ENCODE data around the gene NPTN. TPM values are rescaled to one million over a fixed set of nuclear protein-coding genes. Genes with fewer than 3 reads are reported as not detected.
"Not testable (repeated sequence)": the region's sequence is repeated elsewhere in the genome, so short reads cannot be mapped to it uniquely, and the experiment has no call there.

Gene NPTN
- total RNA-seq, 1 donor from 2014 or later = 147 TPM

DNA sequence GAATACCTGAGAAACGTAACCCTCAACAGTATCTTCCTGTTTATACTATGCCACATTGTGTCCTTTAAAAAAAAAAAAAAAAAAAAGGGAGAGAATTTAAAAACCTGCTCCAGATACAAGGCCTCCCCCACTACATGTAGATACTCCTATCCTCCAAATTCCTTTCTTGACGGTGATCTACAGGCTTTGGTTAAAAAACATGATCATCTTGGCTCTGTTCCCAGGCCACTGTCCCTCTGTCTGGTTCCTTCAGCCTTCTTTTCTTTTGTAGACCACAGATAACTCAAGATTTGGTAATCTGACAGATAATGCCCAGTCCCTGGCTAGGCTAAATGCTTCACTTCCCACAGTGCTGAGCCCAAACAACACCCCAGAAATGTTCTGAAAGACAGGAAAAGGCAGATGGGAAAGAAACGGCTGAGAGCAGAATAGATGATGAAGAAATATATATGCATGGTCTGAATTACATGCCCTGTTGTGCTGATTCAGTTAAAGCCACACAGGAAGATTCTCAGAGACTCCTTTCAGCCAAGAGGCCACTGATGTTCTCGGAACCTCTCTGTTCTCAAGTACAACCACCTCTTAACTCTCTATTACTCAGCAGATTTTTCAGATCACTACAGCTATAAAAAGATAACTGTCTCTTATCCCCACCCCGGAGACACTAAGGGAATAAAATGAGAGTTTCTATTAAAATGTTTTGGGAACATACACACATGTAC is 48.3 kb downstream of the NPTN start:
- intact Hi-C loops (cut with DNase I) = no loop called here
- Histone ChIP-seq H3K4me1 (no peaks in the 10 kb centered on the region), H3K27ac (no peak overlapping the region), H3K9me3 (no peaks in the 10 kb centered on the region), H3K4me3 (no peak overlapping the region), H3K27me3 (no peaks in the 10 kb centered on the region), H3K36me3 (peaks cover 76 to 92% of the 10 kb centered on the region in 2 donors)
- TF ChIP-seq, protein P1, sequence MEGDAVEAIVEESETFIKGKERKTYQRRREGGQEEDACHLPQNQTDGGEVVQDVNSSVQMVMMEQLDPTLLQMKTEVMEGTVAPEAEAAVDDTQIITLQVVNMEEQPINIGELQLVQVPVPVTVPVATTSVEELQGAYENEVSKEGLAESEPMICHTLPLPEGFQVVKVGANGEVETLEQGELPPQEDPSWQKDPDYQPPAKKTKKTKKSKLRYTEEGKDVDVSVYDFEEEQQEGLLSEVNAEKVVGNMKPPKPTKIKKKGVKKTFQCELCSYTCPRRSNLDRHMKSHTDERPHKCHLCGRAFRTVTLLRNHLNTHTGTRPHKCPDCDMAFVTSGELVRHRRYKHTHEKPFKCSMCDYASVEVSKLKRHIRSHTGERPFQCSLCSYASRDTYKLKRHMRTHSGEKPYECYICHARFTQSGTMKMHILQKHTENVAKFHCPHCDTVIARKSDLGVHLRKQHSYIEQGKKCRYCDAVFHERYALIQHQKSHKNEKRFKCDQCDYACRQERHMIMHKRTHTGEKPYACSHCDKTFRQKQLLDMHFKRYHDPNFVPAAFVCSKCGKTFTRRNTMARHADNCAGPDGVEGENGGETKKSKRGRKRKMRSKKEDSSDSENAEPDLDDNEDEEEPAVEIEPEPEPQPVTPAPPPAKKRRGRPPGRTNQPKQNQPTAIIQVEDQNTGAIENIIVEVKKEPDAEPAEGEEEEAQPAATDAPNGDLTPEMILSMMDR (IDR thresholded peaks at IDR 0.05) = no peak
- no peak for DNase-seq (ENCODE audit: low spot score in 2 of 2)

DNA sequence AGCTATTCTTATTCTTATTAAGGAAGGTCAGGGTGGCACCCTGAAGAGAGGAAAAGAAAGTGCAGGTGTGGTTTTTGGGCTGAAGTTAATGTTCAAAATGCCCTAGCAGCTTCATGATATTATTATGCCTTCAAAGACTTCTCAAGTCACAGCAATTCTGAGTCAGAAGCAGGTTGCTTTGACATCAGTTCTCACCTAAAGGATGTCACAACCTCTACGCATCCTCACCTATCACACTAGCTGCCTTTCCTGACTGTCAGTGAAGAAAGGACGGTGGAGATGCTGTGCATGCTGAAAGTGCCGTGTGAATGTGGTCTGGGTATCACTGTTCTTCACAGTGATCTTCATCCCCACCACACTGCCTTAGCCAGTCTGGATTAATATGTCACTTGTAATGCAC is 49.6 kb downstream of the NPTN start:
- no peaks in the 10 kb centered on the region for H3K4me1 ChIP-seq
- H3K4me3 ChIP-seq = no peak overlapping the region
- no peaks in the 10 kb centered on the region for H3K9me3 ChIP-seq
- TF ChIP-seq, protein P1 (IDR thresholded peaks at IDR 0.05) = no peak
- DNase-seq (ENCODE audit: low spot score in 2 of 2) = no peak
- H3K27me3 ChIP-seq = no peaks in the 10 kb centered on the region
- H3K36me3 ChIP-seq = peaks cover 70 to 87% of the 10 kb centered on the region in 2 donors
- H3K27ac ChIP-seq = no peak overlapping the region
- intact Hi-C loops (cut with DNase I) = no loop called here

DNA sequence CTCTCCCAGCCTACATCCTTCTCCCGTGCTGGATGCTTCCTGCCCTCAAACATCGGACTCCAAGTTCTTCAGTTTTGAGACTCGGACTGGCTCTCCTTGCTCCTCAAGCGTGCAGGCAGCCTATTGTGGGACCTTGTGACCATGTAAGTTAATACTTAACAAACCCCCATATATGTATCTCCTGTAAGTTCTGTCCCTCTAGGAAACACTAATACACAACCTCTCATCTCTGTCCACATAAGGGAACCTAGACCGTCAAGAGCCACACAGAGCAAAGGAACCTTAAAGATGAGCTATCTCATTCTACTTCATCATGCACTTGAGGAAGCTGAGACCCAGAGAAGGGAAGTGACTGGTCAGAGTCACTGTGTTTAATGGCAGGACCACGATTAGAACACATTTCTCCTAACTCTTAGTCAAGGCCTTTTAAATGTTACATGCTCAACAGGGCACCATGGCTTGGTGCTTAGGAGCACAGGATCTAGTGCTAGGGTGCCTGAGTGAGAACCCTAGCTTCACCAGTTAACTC is 50.3 kb downstream of the NPTN start:
- no peaks in the 10 kb centered on the region for H3K4me1 ChIP-seq
- no peaks in the 10 kb centered on the region for H3K27me3 ChIP-seq
- no peak for DNase-seq (ENCODE audit: low spot score in 2 of 2)
- no peak overlapping the region for H3K27ac ChIP-seq
- intact Hi-C loops (cut with DNase I) = no loop called here
- peaks cover 70 to 87% of the 10 kb centered on the region in 2 donors for H3K36me3 ChIP-seq
- H3K4me3 ChIP-seq = no peak overlapping the region
- TF ChIP-seq, protein P1 (IDR thresholded peaks at IDR 0.05) = no peak
- no peaks in the 10 kb centered on the region for H3K9me3 ChIP-seq

DNA sequence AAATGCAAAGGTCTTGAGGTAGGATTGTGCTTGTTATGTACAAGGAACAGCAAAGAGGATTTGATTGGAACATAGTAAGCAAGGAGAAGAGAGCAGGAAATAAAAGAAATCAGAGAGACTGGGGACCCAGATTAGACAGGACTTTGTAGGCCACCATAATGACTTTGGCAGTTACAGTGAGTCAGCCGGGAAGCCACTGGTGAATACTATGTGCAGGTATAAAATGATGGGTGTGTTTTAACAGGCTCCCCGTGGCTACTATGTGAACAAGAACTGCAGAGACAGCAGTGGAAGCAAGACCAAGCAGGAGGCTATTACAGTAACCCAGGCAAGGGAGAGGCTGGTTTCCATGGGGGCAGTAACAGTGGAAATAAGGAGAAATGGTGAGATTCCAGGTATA is 55.2 kb downstream of the NPTN start:
- Histone ChIP-seq H3K36me3 (peaks cover 50 to 71% of the 10 kb centered on the region in 2 donors), H3K4me1 (no peaks in the 10 kb centered on the region)
- intact Hi-C loops (cut with DNase I) = no loop called here

DNA sequence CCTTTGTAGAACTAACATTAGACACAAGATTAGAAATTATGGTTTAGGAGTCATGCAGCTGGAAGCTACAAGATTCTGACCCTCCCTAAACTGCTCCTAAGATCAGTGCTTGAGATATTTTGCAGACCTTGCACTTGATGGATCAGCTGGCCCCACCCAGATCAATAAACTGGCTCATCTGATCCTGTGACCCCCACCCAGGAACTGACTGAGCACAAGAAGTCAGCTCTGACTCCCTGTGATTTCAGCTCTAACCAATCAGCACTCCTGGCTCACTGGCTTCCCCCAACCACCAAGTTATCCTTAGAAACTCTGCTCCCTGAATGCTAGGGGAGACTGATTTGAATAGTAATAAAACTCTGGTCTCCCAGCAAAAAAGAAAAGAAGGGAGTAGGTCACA is 55.6 kb downstream of the NPTN start:
- H3K9me3 ChIP-seq; H3K27me3 ChIP-seq; H3K4me1 ChIP-seq; DNase-seq (ENCODE audit: low spot score in 2 of 2); H3K27ac ChIP-seq; H3K4me3 ChIP-seq; intact Hi-C loops (cut with DNase I): not testable (repeated sequence)
- peaks cover 53 to 71% of the 10 kb centered on the region in 2 donors for H3K36me3 ChIP-seq

More for the DNA sequence above, 55.2 kb downstream of the NPTN start:
- Histone ChIP-seq H3K27me3 (no peaks in the 10 kb centered on the region), H3K4me3 (no peak overlapping the region), H3K9me3 (no peaks in the 10 kb centered on the region), H3K27ac (no peak overlapping the region)
- TF ChIP-seq, protein P1 (IDR thresholded peaks at IDR 0.05) = no peak
- DNase-seq (ENCODE audit: low spot score in 2 of 2) = no peak

DNA sequence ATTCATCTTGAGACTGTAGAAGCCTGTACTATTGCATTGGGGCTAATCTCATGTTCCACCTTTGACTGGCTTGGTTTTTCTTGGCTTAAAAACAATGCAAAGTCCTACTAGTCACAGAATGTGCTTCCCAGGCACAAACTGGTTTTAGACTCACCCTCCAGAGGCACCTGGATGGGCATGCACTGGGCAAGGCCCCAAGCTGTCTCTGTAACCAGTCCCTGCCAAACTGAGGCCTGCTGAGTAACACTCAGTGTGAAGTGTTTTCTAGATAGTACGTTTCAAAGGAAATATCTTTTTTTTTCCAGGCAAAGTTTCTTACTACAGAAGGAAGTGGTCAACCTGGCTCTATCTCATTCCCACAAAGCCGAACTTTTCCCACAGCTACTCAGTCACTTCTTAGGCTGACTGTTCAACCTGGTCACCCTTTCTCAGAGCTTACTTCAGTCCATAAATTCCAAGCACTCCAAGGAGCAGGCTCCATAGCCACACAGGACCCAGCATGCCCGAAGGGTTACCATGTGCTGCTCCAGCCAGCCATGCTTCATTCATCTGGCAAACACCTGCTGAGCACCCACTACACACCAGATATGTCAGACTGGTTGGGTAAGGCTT is 57.4 kb downstream of the NPTN start:
- Histone ChIP-seq H3K27me3 (no peaks in the 10 kb centered on the region), H3K4me3 (no peak overlapping the region), H3K4me1 (no peaks in the 10 kb centered on the region), H3K36me3 (peaks cover 44 to 71% of the 10 kb centered on the region in 2 donors), H3K27ac (no peak overlapping the region), H3K9me3 (no peaks in the 10 kb centered on the region)
- intact Hi-C loops (cut with DNase I) = no loop called here
- DNase-seq (ENCODE audit: low spot score in 2 of 2) = no peak
- TF ChIP-seq, protein P1 (IDR thresholded peaks at IDR 0.05) = no peak
